Transverse colon (tissue), 4 donors: ENCODE results near the gene WNK2. TPM values are rescaled to one million over a fixed set of nuclear protein-coding genes. Genes with fewer than 3 reads are reported as not detected.

Experiments used
- DNase-seq: peaks from one replicate; pipeline ENCODE4 v3.0.0-alpha.2; 2019
- H3K27ac ChIP-seq, 4 donors: fragments of 200-600 bp; sonication (generic); 2 replicates each; pipeline ENCODE4 v1.5.1; 2016 to 2018; ENCODE audit warnings: inconsistent platforms in 4 of 4
- H3K27me3 ChIP-seq: fragments of 200-600 bp; sonication (generic); 2 replicates; pipeline ENCODE4 v1.5.1; 2017; ENCODE audit warnings: inconsistent platforms
- H3K36me3 ChIP-seq, 4 donors: fragments of 200-600 bp; sonication (generic); 2 replicates each; pipeline ENCODE4 v1.5.1; 2017 to 2019; ENCODE audit warnings: inconsistent platforms in 4 of 4
- H3K4me1 ChIP-seq, 4 donors: fragments of 200-600 bp; sonication (generic); 2 replicates each; pipeline ENCODE4 v1.5.1; 2017 to 2020; ENCODE audit warnings: inconsistent platforms in 4 of 4
- H3K4me3 ChIP-seq, 4 donors: fragments of 200-600 bp; sonication (generic); 1 replicate in 1 of 4; 2 replicates in 3 of 4; pipeline versions ENCODE4 v1.5.1 to v1.6.1; 2017 to 2019; ENCODE audit warnings: inconsistent platforms in 4 of 4
- H3K9me3 ChIP-seq, 2 donors: fragments of 200-600 bp; sonication (generic); 2 replicates each; pipeline ENCODE4 v1.5.1; 2017 to 2019; ENCODE audit warnings: inconsistent platforms in 2 of 2
- EP300 ChIP-seq: sonication (generic); formaldehyde crosslinking; IDR thresholded peaks from one replicate; pipeline ENCODE4 v1.6.1; 2017; ENCODE audit warnings: antibody characterized with exemption, low read depth
- POLR2A ChIP-seq: fragments of 450-650 bp; IDR thresholded peaks from one replicate; pipeline ENCODE4 v1.6.1; 2016; ENCODE audit warnings: antibody characterized with exemption, mild to moderate bottlenecking, moderate library complexity
- POLR2AphosphoS5 ChIP-seq, 3 donors: sonication (generic); formaldehyde crosslinking; IDR thresholded peaks; one replicate each; pipeline ENCODE4 v1.6.1; 2016; ENCODE audit warnings: antibody characterized with exemption in 3 of 3
- WGBS, 2 donors: methylation state at CpG; one replicate each; pipeline ENCODE4 v1.1.5; 2018; ENCODE audit warnings: low coverage in 1 of 2; 5-methylcytosine and 5-hydroxymethylcytosine counted together
- in situ Hi-C, 4 donors: fragments of 200-750 bp; cut with MboI; loops; one replicate each; pipeline versions ENCODE4 v1.15.0 to v1.15.1; 2017; ENCODE audit warnings: low sequenced_read_pairs in 3 of 4, low pct_ligation_motif_present in 1 of 4, low pct_unique_long_range_greater_than_20kb in 1 of 4
- intact Hi-C: fragments of 100-400 bp; cut with DNase I; formaldehyde crosslinking; loops from one replicate; pipeline ENCODE4 v1.15.1; 2023; ENCODE audit warnings: low total_unique reads
- total RNA-seq, 4 donors: library from RNA; depleted of rRNA; stranded (reverse); fragments of >200 nt; gene quantifications; one replicate each; pipeline ENCODE4 v1.1.0, GENCODE V29; 2016
- TF ChIP-seq, protein P1 (sequence below), 5 experiments: fragments of 200-600 bp in 3 of 5; fragments of 450-650 bp in 2 of 5; sonication (generic) in 3 of 5; IDR thresholded peaks; 1 replicate in 2 of 5; 2 replicates in 3 of 5; pipeline ENCODE4 v1.5.1; 2016 to 2017; ENCODE audit warnings: antibody characterized with exemption in 5 of 5, inconsistent platforms in 3 of 5, mild to moderate bottlenecking in 2 of 5, moderate library complexity in 1 of 5

Gene WNK2
- total RNA-seq, 4 donors from 2014 or later: 133 to 618 (median 157) TPM

- intact Hi-C loops (no loop called here), in situ Hi-C loops (loop anchor here (10.0 to 25.0 kb wide), 3 partner anchors 141 to 293 kb away; no protein-coding TSS in a partner anchor)
- Histone ChIP-seq H3K4me1 (peaks cover 0 to 13% (median 4%) of the 10 kb centered on the region in 4 donors), H3K27me3 (no peaks in the 10 kb centered on the region), H3K36me3 (no peaks in the 10 kb centered on the region), H3K4me3 (no peak overlapping the region), H3K9me3 (no peaks in the 10 kb centered on the region), H3K27ac (peak overlapping the region in 1 of 4 donors; percentile 18)
- TF ChIP-seq, protein P1, sequence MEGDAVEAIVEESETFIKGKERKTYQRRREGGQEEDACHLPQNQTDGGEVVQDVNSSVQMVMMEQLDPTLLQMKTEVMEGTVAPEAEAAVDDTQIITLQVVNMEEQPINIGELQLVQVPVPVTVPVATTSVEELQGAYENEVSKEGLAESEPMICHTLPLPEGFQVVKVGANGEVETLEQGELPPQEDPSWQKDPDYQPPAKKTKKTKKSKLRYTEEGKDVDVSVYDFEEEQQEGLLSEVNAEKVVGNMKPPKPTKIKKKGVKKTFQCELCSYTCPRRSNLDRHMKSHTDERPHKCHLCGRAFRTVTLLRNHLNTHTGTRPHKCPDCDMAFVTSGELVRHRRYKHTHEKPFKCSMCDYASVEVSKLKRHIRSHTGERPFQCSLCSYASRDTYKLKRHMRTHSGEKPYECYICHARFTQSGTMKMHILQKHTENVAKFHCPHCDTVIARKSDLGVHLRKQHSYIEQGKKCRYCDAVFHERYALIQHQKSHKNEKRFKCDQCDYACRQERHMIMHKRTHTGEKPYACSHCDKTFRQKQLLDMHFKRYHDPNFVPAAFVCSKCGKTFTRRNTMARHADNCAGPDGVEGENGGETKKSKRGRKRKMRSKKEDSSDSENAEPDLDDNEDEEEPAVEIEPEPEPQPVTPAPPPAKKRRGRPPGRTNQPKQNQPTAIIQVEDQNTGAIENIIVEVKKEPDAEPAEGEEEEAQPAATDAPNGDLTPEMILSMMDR (IDR thresholded peaks at IDR 0.05): no peak
- TF ChIP-seq POLR2AphosphoS5 (IDR thresholded peaks at IDR 0.05) (no peak), EP300 (no peak), POLR2A (no peak)
- WGBS, 2 donors: 91% methylated on average over 15 of the region's 15 CpGs; no CpG with 5 or more reads in 1 of the 2 donors
- no peak for DNase-seq
Measured at GRCh38 chr9:93305497-93306020, 121.6 kb downstream of the WNK2 start.

DNA sequence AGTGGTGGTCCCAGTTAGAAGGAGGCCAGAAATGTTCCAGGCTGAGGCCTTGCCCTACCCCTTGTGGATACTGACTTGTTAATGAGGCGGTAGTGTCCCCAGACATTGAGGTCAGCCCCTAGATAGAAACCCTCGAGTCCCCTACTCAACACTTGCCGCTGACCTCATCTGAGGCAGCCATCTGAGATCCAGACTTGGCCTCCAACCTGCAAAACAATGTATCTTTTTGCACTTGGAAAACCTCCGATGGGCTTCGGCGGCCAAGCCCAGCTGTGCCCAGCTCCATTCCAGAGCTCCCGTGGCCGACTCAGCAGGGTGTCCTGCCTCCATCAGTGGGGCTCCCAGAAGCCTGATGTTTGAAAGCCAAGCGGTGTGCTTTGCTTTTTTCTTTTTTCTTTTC is 122.1 kb downstream of the WNK2 start:
- 91% methylated on average over 9 of the region's 9 CpGs; no CpG with 5 or more reads in 1 of the 2 donors for WGBS, 2 donors
- no peak for TF ChIP-seq POLR2AphosphoS5 (IDR thresholded peaks at IDR 0.05)
- TF ChIP-seq EP300: no peak
- no peak for TF ChIP-seq POLR2A
- TF ChIP-seq, protein P1 (IDR thresholded peaks at IDR 0.05): no peak
- no peaks in the 10 kb centered on the region for H3K27me3 ChIP-seq
- peaks cover 0 to 8% (median 0%) of the 10 kb centered on the region in 4 donors for H3K4me1 ChIP-seq
- H3K36me3 ChIP-seq: no peaks in the 10 kb centered on the region
- no peak overlapping the region for H3K27ac ChIP-seq
- in situ Hi-C loops: loop anchor here (10.0 to 25.0 kb wide), 3 partner anchors 141 to 294 kb away; no protein-coding TSS in a partner anchor
- DNase-seq: no peak
- no peak overlapping the region for H3K4me3 ChIP-seq
- intact Hi-C loops: no loop called here
- no peaks in the 10 kb centered on the region for H3K9me3 ChIP-seq

DNA sequence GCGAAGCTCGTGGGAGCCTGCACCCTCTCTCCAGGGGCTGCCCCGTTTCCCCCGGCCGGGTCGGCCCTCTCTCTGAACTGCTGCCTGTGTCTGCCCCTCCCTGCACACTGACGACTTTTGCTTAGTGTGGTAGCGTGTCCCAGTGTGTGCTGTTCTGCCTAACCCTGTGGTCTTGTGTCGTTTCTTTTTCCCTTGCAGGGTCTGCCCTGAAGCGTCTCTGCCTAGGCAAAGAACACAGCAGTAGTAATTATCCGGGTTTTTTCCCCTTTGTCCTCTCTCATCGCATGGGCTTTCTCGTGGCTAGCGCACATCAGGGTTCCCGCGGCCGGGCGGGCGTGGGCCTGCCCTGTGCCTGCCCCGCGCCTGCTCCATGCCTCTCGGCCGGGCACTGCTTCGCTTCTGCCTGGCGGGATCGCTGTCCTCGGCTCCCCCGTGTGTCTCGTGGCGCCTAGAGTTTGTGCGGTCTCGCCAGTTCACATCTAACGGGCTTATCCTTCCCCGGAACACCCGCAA is 122.7 kb downstream of the WNK2 start:
- intact Hi-C loops: no loop called here

DNA sequence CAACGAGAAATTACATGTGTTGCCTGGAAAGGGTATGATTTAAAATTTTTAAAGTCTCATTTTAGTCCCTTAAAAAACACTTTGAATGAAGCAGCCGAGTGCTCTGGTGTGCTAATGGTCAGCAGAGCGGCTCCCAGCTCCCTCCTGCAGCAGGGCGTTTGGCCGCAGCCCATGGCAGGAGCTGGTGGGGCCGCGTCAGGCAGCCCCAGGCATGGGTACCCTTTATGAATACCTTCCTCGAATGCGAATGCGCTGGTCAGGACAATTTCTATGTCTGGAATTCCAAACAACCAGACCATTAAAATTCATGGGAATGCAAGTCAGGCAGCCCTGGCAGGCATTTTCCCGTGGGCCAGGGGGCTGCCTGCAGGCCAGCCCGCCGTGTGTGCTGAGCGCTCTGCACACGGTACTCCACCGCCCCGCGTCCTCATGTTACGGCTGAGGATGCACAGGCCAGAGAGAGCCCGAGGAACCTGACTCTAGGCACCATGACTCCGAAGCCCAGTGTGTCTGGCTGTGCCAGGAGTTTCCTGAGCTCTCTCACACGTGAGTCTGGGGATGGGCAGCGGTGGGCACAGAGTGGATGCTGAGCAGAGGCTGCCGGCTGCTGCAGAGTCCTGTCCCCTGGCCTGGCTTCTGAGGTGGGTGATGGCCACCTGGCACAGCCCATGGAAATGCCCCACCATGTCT is 123.7 kb downstream of the WNK2 start:
- Histone ChIP-seq H3K4me3 (no peak overlapping the region), H3K9me3 (no peaks in the 10 kb centered on the region), H3K27ac (no peak overlapping the region), H3K36me3 (no peaks in the 10 kb centered on the region), H3K4me1 (peaks cover 5 to 10% (median 8%) of the 10 kb centered on the region in 4 donors), H3K27me3 (no peaks in the 10 kb centered on the region)
- WGBS, 2 donors: 82 to 100% methylated on average over 1 to 21 of the region's 24 CpGs
- DNase-seq: peak; percentile 3
- intact Hi-C loops: no loop called here
- in situ Hi-C loops: loop anchor here (10.0 to 25.0 kb wide), 3 partner anchors 143 to 295 kb away; no protein-coding TSS in a partner anchor
- TF ChIP-seq POLR2A (no peak), EP300 (no peak), POLR2AphosphoS5 (IDR thresholded peaks at IDR 0.05) (no peak)
- TF ChIP-seq, protein P1 (IDR thresholded peaks at IDR 0.05): no peak

More for the DNA sequence above, 122.7 kb downstream of the WNK2 start:
- Histone ChIP-seq H3K27ac (no peak overlapping the region), H3K36me3 (no peaks in the 10 kb centered on the region), H3K9me3 (no peaks in the 10 kb centered on the region), H3K4me3 (no peak overlapping the region), H3K27me3 (no peaks in the 10 kb centered on the region), H3K4me1 (peaks cover 0 to 8% (median 0%) of the 10 kb centered on the region in 4 donors)
- WGBS, 2 donors: 90% methylated on average over 35 of the region's 35 CpGs; no CpG with 5 or more reads in 1 of the 2 donors
- DNase-seq: no peak
- in situ Hi-C loops: loop anchor here (10.0 to 25.0 kb wide), 3 partner anchors 142 to 294 kb away; no protein-coding TSS in a partner anchor
- TF ChIP-seq, protein P1 (IDR thresholded peaks at IDR 0.05): no peak
